Gastrocnemius medialis (tissue), 4 donors: Measurements from ENCODE around the gene GPRASP3. TPM values are rescaled to one million over a fixed set of nuclear protein-coding genes. Genes with fewer than 3 reads are reported as not detected.
A peak's percentile ranks its signal among the peaks of the same experiment; 100 is the strongest.

Experiments
- ATAC-seq, 2 donors: fragments of 150-250 bp; one replicate each; pipeline ENCODE4 v1.9.1; 2016
- DNase-seq, 2 donors: peaks; one replicate each; pipeline ENCODE4 v3.0.0-alpha.2; 2019
- H3K27ac ChIP-seq, 4 donors: fragments of 200-600 bp; sonication (generic); 1 replicate in 1 of 4; 2 replicates in 3 of 4; pipeline ENCODE4 v1.5.1; 2016 to 2018; ENCODE audit warnings: mild to moderate bottlenecking in 2 of 4, moderate library complexity in 1 of 4
- H3K27me3 ChIP-seq, 3 donors: fragments of 200-600 bp; sonication (generic) in 2 of 3; 1 replicate in 1 of 3; 2 replicates in 2 of 3; pipeline versions ENCODE4 v1.5.1 to v1.6.0; 2016 to 2019; ENCODE audit warnings: mild to moderate bottlenecking in 1 of 3, moderate library complexity in 1 of 3
- H3K36me3 ChIP-seq, 2 donors: fragments of 200-600 bp; sonication (generic) in 1 of 2; one replicate each; pipeline ENCODE4 v1.5.1; 2017 to 2018
- H3K4me1 ChIP-seq, 2 donors: fragments of 200-600 bp; sonication (generic) in 1 of 2; one replicate each; pipeline ENCODE4 v1.5.1; 2016 to 2017; ENCODE audit warnings: mild to moderate bottlenecking in 2 of 2
- H3K4me3 ChIP-seq, 4 donors: fragments of 200-600 bp; sonication (generic) in 3 of 4; 1 replicate in 1 of 4; 2 replicates in 3 of 4; pipeline ENCODE4 v1.5.1; 2016 to 2019; ENCODE audit warnings: mild to moderate bottlenecking in 2 of 4
- H3K9me3 ChIP-seq, 3 donors: fragments of 200-600 bp; sonication (generic) in 2 of 3; 1 replicate in 1 of 3; 2 replicates in 2 of 3; pipeline ENCODE4 v1.5.1; 2016 to 2019
- POLR2A ChIP-seq, 2 donors: fragments of 450-650 bp; IDR thresholded peaks; one replicate each; pipeline ENCODE4 v1.6.1; 2017; ENCODE audit warnings: antibody characterized with exemption in 2 of 2, mild to moderate bottlenecking in 2 of 2, moderate library complexity in 2 of 2
- in situ Hi-C, 4 donors: fragments of 200-750 bp; cut with MboI; loops; one replicate each; pipeline versions ENCODE4 v1.15.0 to v1.8.0; 2017; ENCODE audit warnings: low sequenced_read_pairs in 4 of 4
- intact Hi-C: fragments of 100-400 bp; cut with DNase I; formaldehyde crosslinking; loops from one replicate; pipeline ENCODE4 v1.15.1; 2023; ENCODE audit warnings: low total_unique reads
- total RNA-seq, 4 donors: library from RNA; depleted of rRNA; stranded (reverse); fragments of >200 nt; gene quantifications; one replicate each; pipeline versions ENCODE4 v1.1.0 to v1.2.3, GENCODE V29; 2016
- TF ChIP-seq, protein P1 (sequence below), 5 experiments: fragments of 450-650 bp in 3 of 5; fragments of 200-600 bp in 2 of 5; sonication (generic) in 2 of 5; IDR thresholded peaks in 4 of 5; conservative IDR thresholded peaks in 1 of 5; 1 replicate in 4 of 5; 2 replicates in 1 of 5; pipeline ENCODE4 v1.5.1; 2016 to 2019; ENCODE audit warnings: antibody characterized with exemption in 5 of 5, mild to moderate bottlenecking in 3 of 5, moderate library complexity in 3 of 5

Gene GPRASP3
- total RNA-seq, 4 donors from 2014 or later: 1.4 to 3.4 (median 2.7) TPM

DNA sequence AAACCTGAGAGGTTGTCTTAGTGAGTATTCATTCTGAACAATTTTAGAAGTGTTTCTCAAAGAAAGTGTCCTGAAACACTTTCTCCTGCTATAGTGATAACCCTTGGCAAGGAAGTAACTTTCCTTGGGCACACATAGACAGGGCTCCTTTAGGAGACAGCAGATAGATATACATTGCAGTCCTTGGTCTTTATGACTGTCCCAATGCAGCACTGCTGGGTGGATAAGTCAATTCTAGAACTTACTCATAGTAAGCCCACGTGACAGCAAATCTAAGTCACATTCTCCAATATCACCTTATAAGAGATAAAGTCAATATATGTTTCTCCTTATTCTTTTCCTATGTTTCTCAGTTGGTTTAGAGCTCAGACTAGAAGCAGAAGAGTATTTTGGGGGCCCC lies 46.7 kb downstream of the GPRASP3 start:
- TF ChIP-seq POLR2A (IDR thresholded peaks at IDR 0.05): no peak
- TF ChIP-seq, protein P1, sequence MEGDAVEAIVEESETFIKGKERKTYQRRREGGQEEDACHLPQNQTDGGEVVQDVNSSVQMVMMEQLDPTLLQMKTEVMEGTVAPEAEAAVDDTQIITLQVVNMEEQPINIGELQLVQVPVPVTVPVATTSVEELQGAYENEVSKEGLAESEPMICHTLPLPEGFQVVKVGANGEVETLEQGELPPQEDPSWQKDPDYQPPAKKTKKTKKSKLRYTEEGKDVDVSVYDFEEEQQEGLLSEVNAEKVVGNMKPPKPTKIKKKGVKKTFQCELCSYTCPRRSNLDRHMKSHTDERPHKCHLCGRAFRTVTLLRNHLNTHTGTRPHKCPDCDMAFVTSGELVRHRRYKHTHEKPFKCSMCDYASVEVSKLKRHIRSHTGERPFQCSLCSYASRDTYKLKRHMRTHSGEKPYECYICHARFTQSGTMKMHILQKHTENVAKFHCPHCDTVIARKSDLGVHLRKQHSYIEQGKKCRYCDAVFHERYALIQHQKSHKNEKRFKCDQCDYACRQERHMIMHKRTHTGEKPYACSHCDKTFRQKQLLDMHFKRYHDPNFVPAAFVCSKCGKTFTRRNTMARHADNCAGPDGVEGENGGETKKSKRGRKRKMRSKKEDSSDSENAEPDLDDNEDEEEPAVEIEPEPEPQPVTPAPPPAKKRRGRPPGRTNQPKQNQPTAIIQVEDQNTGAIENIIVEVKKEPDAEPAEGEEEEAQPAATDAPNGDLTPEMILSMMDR (IDR thresholded peaks at IDR 0.05 in 4 of 5, conservative IDR thresholded peaks at IDR 0.05 in 1 of 5): no peak

DNA sequence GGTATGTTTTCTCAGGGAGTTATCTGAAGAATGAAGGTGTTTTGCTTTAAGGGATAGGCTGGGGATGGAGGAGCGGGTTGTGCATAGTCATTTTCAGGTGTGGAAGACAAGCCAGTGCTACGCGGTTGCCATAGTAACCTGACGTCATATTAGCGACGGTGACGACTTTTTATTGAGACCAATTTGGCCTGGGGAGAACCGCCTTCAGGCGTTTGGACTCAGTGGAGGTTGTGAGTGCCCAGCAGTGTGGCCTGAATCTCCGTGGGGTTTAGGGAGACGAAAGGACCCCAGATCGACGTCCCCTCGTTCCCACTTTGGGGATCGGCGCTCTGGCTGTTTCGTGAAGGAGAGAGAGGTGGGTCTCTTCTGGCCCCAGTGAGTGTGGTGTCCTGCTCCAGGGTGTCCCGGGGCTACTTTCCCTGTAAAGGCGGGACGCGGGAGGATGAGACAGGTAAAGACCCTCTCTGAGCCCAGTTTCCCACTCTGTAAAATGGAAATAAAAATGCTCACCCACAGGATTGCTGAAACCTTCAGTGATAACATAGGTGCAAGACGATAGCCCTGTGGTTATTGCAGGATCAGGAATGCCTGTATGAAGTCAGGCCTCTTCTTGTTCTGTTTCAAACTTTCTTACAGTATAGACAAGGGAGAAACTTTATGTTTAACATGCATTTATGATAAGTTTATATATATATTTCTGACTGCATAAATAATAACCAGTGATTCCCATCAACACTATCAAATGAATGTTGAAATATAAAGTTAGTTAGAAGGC lies 48.6 kb downstream of the GPRASP3 start:
- intact Hi-C loops (no loop called here), in situ Hi-C loops (no loop called here)
- H3K9me3 ChIP-seq: no peaks in the 10 kb centered on the region
- no peaks in the 10 kb centered on the region for H3K27me3 ChIP-seq
- peaks cover 0 to 7% of the 10 kb centered on the region in 2 donors for H3K4me1 ChIP-seq
- H3K27ac ChIP-seq: peak overlapping the region; percentile 44 to 71 (median 50)
- DNase-seq (peak; percentile 52 to 76), ATAC-seq (peak; percentile 92 to 97)
- peak overlapping the region; percentile 62 to 67 (median 64) for H3K4me3 ChIP-seq
- TF ChIP-seq, protein P1 (IDR thresholded peaks at IDR 0.05 in 4 of 5, conservative IDR thresholded peaks at IDR 0.05 in 1 of 5): no peak
- peak in 1 of 2 donors; percentile 7 for TF ChIP-seq POLR2A (IDR thresholded peaks at IDR 0.05)
- no peaks in the 10 kb centered on the region for H3K36me3 ChIP-seq

More for the DNA sequence above, 46.7 kb downstream of the GPRASP3 start:
- DNase-seq: no peak
- H3K36me3 ChIP-seq: no peaks in the 10 kb centered on the region
- H3K27me3 ChIP-seq: no peaks in the 10 kb centered on the region
- intact Hi-C loops (no loop called here), in situ Hi-C loops (no loop called here)
- no peaks in the 10 kb centered on the region for H3K9me3 ChIP-seq
- no peak overlapping the region for H3K4me3 ChIP-seq
- H3K27ac ChIP-seq: no peak overlapping the region
- ATAC-seq: no peak
- peaks cover 0 to 7% of the 10 kb centered on the region in 2 donors for H3K4me1 ChIP-seq

Other genes starting within 250 kb of the GPRASP3 start
- not detected for gene TCP11X2, start 248.9 kb upstream of the GPRASP3 start, total RNA-seq
- gene TMSB15A, start 204.0 kb upstream of the GPRASP3 start, total RNA-seq: not detected
- 1 to 10 TPM; 2.4 to 7.9 (median 4.9) TPM for gene ARMCX5, start 121.2 kb upstream of the GPRASP3 start, total RNA-seq
- 1 to 10 TPM in 3 of 4 donors, under 1 TPM in 1; 0.98 to 2.1 (median 1.4) TPM for gene GPRASP1, start 69.3 kb upstream of the GPRASP3 start, total RNA-seq
- 1 to 10 TPM in 3 of 4 donors, under 1 TPM in 1; 0.80 to 3.6 (median 2.1) TPM for gene GPRASP2, start 8.3 kb upstream of the GPRASP3 start, total RNA-seq
- gene RAB40AL, start 216.5 kb downstream of the GPRASP3 start, total RNA-seq: under 1 TPM in 1 of 4 donors, not detected in 3; 0.97 TPM